Thymus (tissue), 11 donors: ENCODE results near the gene MUSTN1. TPM values are rescaled to one million over a fixed set of nuclear protein-coding genes. Genes with fewer than 3 reads are reported as not detected.

Source experiments
- DNase-seq, 9 donors: peaks; one replicate each; pipeline ENCODE4 v3.0.0-alpha.2; 2013; ENCODE audit warnings: low spot score in 9 of 9, low read depth in 6 of 9, missing footprints in 1 of 9
- H3K27ac ChIP-seq, 2 donors: one replicate each; pipeline ENCODE4 v1.5.1; 2013; ENCODE audit warnings: control low read depth in 1 of 2, low read depth in 1 of 2, low read length in 1 of 2, mild to moderate bottlenecking in 1 of 2, moderate library complexity in 1 of 2
- H3K27me3 ChIP-seq, 2 donors: one replicate each; pipeline ENCODE4 v1.5.1; 2013; ENCODE audit warnings: low read length in 1 of 2; ENCODE audit not compliant: control insufficient read depth in 2 of 2, insufficient read depth in 1 of 2
- H3K36me3 ChIP-seq, 2 donors: one replicate each; pipeline ENCODE4 v1.5.1; 2013; ENCODE audit warnings: low read length in 1 of 2, mild to moderate bottlenecking in 1 of 2, moderate library complexity in 1 of 2; ENCODE audit not compliant: control insufficient read depth in 2 of 2, insufficient read depth in 2 of 2
- H3K4me1 ChIP-seq, 2 donors: one replicate each; pipeline ENCODE4 v1.5.1; 2013; ENCODE audit warnings: low read length in 2 of 2; ENCODE audit not compliant: control insufficient read depth in 2 of 2, insufficient read depth in 2 of 2
- H3K4me3 ChIP-seq, 2 donors: one replicate each; pipeline ENCODE4 v1.5.1; 2013; ENCODE audit warnings: low read length in 2 of 2, control low read depth in 1 of 2, mild to moderate bottlenecking in 1 of 2
- H3K9me3 ChIP-seq, 2 donors: one replicate each; pipeline ENCODE4 v1.5.1; 2013; ENCODE audit warnings: low read length in 1 of 2, mild to moderate bottlenecking in 1 of 2; ENCODE audit not compliant: control insufficient read depth in 2 of 2, insufficient read depth in 1 of 2
- WGBS: extraction: QIAGEN DNeasy Blood & Tissue Kit; methylation state at CpG from one replicate; pipeline ENCODE4 v1.1.7; 2013; 5-methylcytosine and 5-hydroxymethylcytosine counted together
- polyA plus RNA-seq: library from polyadenylated mRNA; stranded (reverse); fragments of 200-250 nt; gene quantifications from one replicate; pipeline ENCODE4 v1.2.3, GENCODE V29; 2013
- total RNA-seq: library from RNA; stranded (reverse); fragments of 120-200 nt; gene quantifications from one replicate; pipeline ENCODE4 v1.2.4, GENCODE V29; 2013
- donor health status: healthy.

Gene MUSTN1
- total and polyA plus RNA-seq, 2 donors = 0.85 to 59.3 TPM

- Histone ChIP-seq H3K36me3 (peaks cover 46 to 50% of the 10 kb centered on the region in 2 donors), H3K27me3 (no peaks in the 10 kb centered on the region), H3K4me1 (peaks cover 15 to 75% of the 10 kb centered on the region in 2 donors), H3K4me3 (no peak overlapping the region), H3K9me3 (no peaks in the 10 kb centered on the region), H3K27ac (no peak overlapping the region)
- 96% methylated on average over 8 of the region's 8 CpGs for whole genome bisulfite sequencing
- DNase-seq = no peak
Observed at GRCh38 chr3:52835766-52836470, 1.1 kb upstream of the MUSTN1 start.

DNA sequence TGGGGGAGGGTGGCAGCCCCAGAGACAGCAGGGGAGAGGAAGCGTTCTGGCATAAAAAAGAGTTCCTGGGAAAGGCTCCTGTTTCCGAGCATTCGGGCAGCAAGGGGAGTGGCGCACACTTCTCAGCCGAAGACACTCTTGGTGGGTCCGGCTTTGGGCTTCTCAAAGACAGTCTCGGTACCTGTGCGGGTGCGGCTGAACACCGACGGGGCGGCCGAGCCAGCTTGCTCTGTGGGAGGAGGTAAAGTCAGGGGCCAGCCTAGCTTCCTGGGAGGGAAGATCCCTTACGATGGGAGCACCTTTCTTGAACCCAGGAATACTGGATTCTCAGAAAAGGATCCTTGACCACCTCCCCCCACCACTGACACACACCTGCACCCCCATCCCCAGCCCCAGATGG lies 1.6 kb downstream of the MUSTN1 start:
- Histone ChIP-seq H3K27ac (no peak overlapping the region), H3K9me3 (no peaks in the 10 kb centered on the region), H3K4me3 (no peak overlapping the region), H3K4me1 (peaks cover 9 to 48% of the 10 kb centered on the region in 2 donors), H3K27me3 (no peaks in the 10 kb centered on the region), H3K36me3 (peaks cover 34 to 48% of the 10 kb centered on the region in 2 donors)
- WGBS = 97% methylated on average over 14 of the region's 14 CpGs
- DNase-seq = no peak

- peaks cover 28 to 39% of the 10 kb centered on the region in 2 donors for H3K36me3 ChIP-seq
- no peak overlapping the region for H3K4me3 ChIP-seq
- no peak for DNase-seq
- WGBS = 84% methylated on average over 21 of the region's 21 CpGs
- H3K27me3 ChIP-seq = no peaks in the 10 kb centered on the region
- H3K9me3 ChIP-seq = no peaks in the 10 kb centered on the region
- H3K4me1 ChIP-seq = peaks cover 0 to 33% of the 10 kb centered on the region in 2 donors
- no peak overlapping the region for H3K27ac ChIP-seq
Observed at GRCh38 chr3:52831500-52832301, 3.1 kb downstream of the MUSTN1 start.

DNA sequence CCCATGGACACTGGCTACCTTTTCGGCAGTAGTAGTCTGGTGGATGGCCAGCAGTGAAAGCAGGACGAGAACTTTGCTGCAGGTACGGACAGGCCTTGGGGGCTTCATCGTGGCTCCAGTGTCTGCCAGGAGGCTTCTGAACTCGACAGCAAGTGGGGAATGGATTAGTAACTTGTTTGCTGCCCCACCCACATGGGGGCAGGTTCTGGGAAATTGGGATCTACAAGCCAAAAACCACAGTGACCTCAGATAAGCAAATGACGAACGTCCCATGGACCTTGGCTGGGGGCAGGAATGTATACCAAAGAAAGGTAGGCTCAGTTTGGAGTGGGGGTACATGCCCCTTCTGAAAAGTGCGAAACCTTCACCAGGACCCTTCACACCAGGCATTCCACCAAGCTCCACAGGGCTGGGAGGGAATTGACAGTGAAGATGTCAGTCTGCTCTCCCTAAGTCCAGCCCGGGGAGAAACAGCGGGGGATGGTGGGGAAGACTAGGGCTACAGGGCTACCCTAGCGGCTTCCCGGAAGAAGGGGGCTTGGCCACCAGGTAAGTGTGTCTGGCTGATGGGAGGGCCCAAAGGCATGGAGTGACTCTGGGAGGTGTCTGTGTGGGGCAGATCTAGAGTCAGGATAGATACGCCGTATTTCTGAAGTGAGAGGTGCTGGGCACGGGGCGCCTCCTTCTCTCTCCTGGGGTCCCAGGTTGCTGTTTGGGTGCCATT lies 4.1 kb downstream of the MUSTN1 start, which contains the start of gene ITIH4:
TSS of gene ITIH4 (minus strand) at position 138 of the 724 bp plus-strand sequence. CDS start at position 108, 30 bp downstream.
- H3K27me3 ChIP-seq = no peaks in the 10 kb centered on the region
- no peak for DNase-seq
- H3K9me3 ChIP-seq = no peaks in the 10 kb centered on the region
- peaks cover 23 to 41% of the 10 kb centered on the region in 2 donors for H3K36me3 ChIP-seq
- no peak within 1 kb of the TSS for H3K27ac ChIP-seq
- 94% methylated on average over 16 of the region's 16 CpGs for WGBS
- H3K4me1 ChIP-seq = peaks cover 0 to 23% of the 10 kb centered on the region in 2 donors
- H3K4me3 ChIP-seq = no peak within 1 kb of the TSS

DNA sequence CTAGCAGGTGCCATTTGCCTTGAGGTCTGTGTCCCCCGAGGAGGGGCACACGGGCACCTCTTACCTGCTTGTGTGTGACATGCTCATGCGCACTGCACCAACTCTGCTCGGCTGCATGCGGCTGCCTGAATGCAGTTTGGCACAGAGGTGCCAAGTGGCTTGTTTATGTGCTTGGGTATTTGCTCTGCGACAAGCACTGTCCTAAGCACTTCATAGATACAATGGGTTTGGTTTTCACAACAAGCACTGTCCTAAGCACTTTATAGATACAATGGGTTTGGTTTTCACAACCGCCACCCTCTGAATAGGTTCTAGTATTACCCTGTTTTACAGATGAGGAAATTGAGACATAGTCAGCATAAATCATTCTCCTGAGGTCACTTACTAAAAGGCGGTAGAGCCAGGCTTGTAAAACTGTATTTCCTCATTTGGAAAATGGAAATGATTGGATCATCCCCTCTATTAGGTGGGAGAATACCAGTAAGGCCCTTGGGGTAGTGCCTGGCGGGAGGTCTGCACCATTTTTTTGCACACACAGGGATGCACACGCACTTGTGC lies 4.8 kb downstream of the MUSTN1 start:
- no peak overlapping the region for H3K27ac ChIP-seq
- no peak overlapping the region for H3K4me3 ChIP-seq
- DNase-seq = no peak
- H3K36me3 ChIP-seq = peaks cover 16 to 42% of the 10 kb centered on the region in 2 donors
- no peaks in the 10 kb centered on the region for H3K9me3 ChIP-seq
- WGBS = 97% methylated on average over 10 of the region's 10 CpGs
- no peaks in the 10 kb centered on the region for H3K27me3 ChIP-seq
- H3K4me1 ChIP-seq = peaks cover 0 to 16% of the 10 kb centered on the region in 2 donors

GRCh38 chr3:52829482-52829881 lies 5.3 kb downstream of the MUSTN1 start:
- H3K36me3 ChIP-seq = peaks cover 13 to 45% of the 10 kb centered on the region in 2 donors
- H3K9me3 ChIP-seq = no peaks in the 10 kb centered on the region
- H3K4me1 ChIP-seq = peaks cover 0 to 11% of the 10 kb centered on the region in 2 donors
- 99% methylated on average over 3 of the region's 3 CpGs for WGBS
- H3K27ac ChIP-seq = no peak overlapping the region
- H3K4me3 ChIP-seq = no peak overlapping the region
- DNase-seq = no peak
- no peaks in the 10 kb centered on the region for H3K27me3 ChIP-seq

GRCh38 chr3:52827866-52828376 lies 6.9 kb downstream of the MUSTN1 start:
- no peaks in the 10 kb centered on the region for H3K4me1 ChIP-seq
- H3K4me3 ChIP-seq = no peak overlapping the region
- no peaks in the 10 kb centered on the region for H3K27me3 ChIP-seq
- WGBS = 95% methylated on average over 10 of the region's 10 CpGs
- DNase-seq = no peak
- H3K27ac ChIP-seq = no peak overlapping the region
- no peaks in the 10 kb centered on the region for H3K9me3 ChIP-seq
- peaks cover 16 to 45% of the 10 kb centered on the region in 2 donors for H3K36me3 ChIP-seq

DNA sequence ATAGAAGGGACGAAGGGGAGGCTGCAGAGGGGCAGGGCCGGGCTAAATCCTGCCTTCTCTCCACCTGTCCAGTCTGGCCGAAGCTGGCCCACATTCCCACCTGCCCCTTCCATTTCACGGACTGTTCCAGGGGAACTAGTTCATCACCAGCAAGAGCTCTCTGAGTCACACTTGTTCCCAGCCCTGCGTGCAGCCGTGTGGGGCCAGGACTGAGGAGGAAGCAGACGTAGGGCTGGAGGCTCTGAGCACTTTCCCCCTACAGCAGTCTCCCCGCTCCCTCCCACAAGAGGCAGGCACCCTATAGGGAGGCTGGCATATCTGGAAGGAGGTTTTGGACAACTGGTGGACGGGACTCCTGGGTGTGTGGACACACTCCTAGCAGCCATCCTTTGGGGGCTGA lies 7.4 kb downstream of the MUSTN1 start:
- Histone ChIP-seq H3K27me3 (no peaks in the 10 kb centered on the region), H3K36me3 (peaks cover 15 to 46% of the 10 kb centered on the region in 2 donors), H3K27ac (no peak overlapping the region), H3K9me3 (no peaks in the 10 kb centered on the region), H3K4me3 (no peak overlapping the region), H3K4me1 (no peaks in the 10 kb centered on the region)
- DNase-seq = no peak
- 95% methylated on average over 9 of the region's 9 CpGs for WGBS
